WTC11 (cell line): ENCODE results near the gene PTPRT.

ENCODE experiments used
- CTCF ChIP-seq: fragments of 200-600 bp; IDR thresholded peaks from 2 replicates; pipeline ENCODE4 v1.8.0; 2022; ENCODE audit warnings: antibody characterized with exemption
- FOXK1 ChIP-seq: sonication (generic); formaldehyde crosslinking; IDR thresholded peaks from 2 replicates; pipeline ENCODE4 v1.8.0; 2022; ENCODE audit warnings: mild to moderate bottlenecking, moderate library complexity, missing genetic modification reagents
- KAT7 ChIP-seq: sonication (generic); formaldehyde crosslinking; IDR thresholded peaks from 2 replicates; pipeline ENCODE4 v1.8.1; 2023; ENCODE audit warnings: missing genetic modification reagents, mild to moderate bottlenecking, borderline replicate concordance
- MAX ChIP-seq: sonication (generic); formaldehyde crosslinking; IDR thresholded peaks from 2 replicates; pipeline ENCODE4 v1.8.0; 2022; ENCODE audit warnings: mild to moderate bottlenecking, missing genetic modification reagents
- MYBL2 ChIP-seq: sonication (generic); formaldehyde crosslinking; IDR thresholded peaks from 2 replicates; pipeline ENCODE4 v1.8.1; 2023; ENCODE audit warnings: mild to moderate bottlenecking, moderate library complexity, missing genetic modification reagents
- NR1H2 ChIP-seq: sonication (generic); formaldehyde crosslinking; IDR thresholded peaks from 2 replicates; pipeline ENCODE4 v1.9.0; 2021; ENCODE audit warnings: mild to moderate bottlenecking, moderate library complexity, missing genetic modification reagents
- NR2C2 ChIP-seq: sonication (generic); formaldehyde crosslinking; IDR thresholded peaks from 2 replicates; pipeline ENCODE4 v1.8.0; 2022; ENCODE audit warnings: mild to moderate bottlenecking, missing genetic modification reagents
- ZBTB21 ChIP-seq: sonication (generic); formaldehyde crosslinking; IDR thresholded peaks from 2 replicates; pipeline ENCODE4 v1.8.1; 2023; ENCODE audit warnings: mild to moderate bottlenecking, missing genetic modification reagents, borderline replicate concordance
- ZBTB43 ChIP-seq: sonication (generic); formaldehyde crosslinking; IDR thresholded peaks from 2 replicates; pipeline ENCODE4 v1.8.1; 2023; ENCODE audit warnings: mild to moderate bottlenecking, missing genetic modification reagents
- ZNF138 ChIP-seq: sonication (generic); formaldehyde crosslinking; conservative IDR thresholded peaks from 2 replicates; pipeline ENCODE4 v1.8.1; 2022; ENCODE audit warnings: mild to moderate bottlenecking, moderate library complexity, missing genetic modification reagents
- ZNF232 ChIP-seq: sonication (generic); formaldehyde crosslinking; IDR thresholded peaks from 2 replicates; pipeline ENCODE4 v1.8.0; 2022; ENCODE audit warnings: mild to moderate bottlenecking, missing genetic modification reagents
- ZNF423 ChIP-seq: fragments of 250-450 bp; sonication (Bioruptor Pico); IDR thresholded peaks from 2 replicates; pipeline ENCODE4 v2.1.2; 2022; ENCODE audit warnings: mild to moderate bottlenecking, moderate library complexity

GRCh38 chr20:42359617-42360016, 830.1 kb downstream of the PTPRT start:
- TF ChIP-seq ZNF138 (CRISPR knock-in tag) (no peak), CTCF (no peak), ZNF423 (CRISPR knock-in tag) (no peak), ZNF232 (CRISPR knock-in tag) (no peak), FOXK1 (CRISPR knock-in tag) (no peak), NR1H2 (CRISPR knock-in tag) (no peak), MAX (CRISPR knock-in tag) (no peak), NR2C2 (CRISPR knock-in tag) (no peak), ZBTB21 (CRISPR knock-in tag) (no peak), ZBTB43 (no peak), MYBL2 (CRISPR knock-in tag) (no peak), KAT7 (CRISPR knock-in tag) (no peak)
